ENCODE measurements around the gene GNPNAT1.

Gene GNPNAT1

GRCh38 chr14:52824462-52824861 is 33.1 kb upstream of the GNPNAT1 start:
- Histone ChIP-seq H3K79me2 (ENCODE audit: control insufficient read depth, insufficient read depth, low read length, unreplicated experiment) (no peaks in the 10 kb centered on the region), H3K27me3 (ENCODE audit: insufficient read depth, low read length) (no peaks in the 10 kb centered on the region), H3K4me3 (ENCODE audit: low read depth, low read length) (no peak overlapping the region), H2AFZ (ENCODE audit: low read length, unreplicated experiment) (peak overlapping the region; percentile 41), H3K27ac (ENCODE audit: low read depth, low read length) (0 out of 2 replicates have a peak overlapping the region, but pooled peaks have one; percentile 0), H3K4me1 (ENCODE audit: control insufficient read depth, insufficient read depth, low read length, unreplicated experiment) (peaks cover 9% of the 10 kb centered on the region), H3K36me3 (ENCODE audit: insufficient read depth, low read length) (no peaks in the 10 kb centered on the region)

- H3K36me3 ChIP-seq (ENCODE audit: insufficient read depth, low read length): no peaks in the 10 kb centered on the region
- H3K79me2 ChIP-seq (ENCODE audit: control insufficient read depth, insufficient read depth, low read length, unreplicated experiment): no peaks in the 10 kb centered on the region
- no peak overlapping the region for H3K4me3 ChIP-seq (ENCODE audit: low read depth, low read length)
- no peak overlapping the region for H2AFZ ChIP-seq (ENCODE audit: low read length, unreplicated experiment)
- H3K27me3 ChIP-seq (ENCODE audit: insufficient read depth, low read length): no peaks in the 10 kb centered on the region
- H3K4me1 ChIP-seq (ENCODE audit: control insufficient read depth, insufficient read depth, low read length, unreplicated experiment): peaks cover 9% of the 10 kb centered on the region
- no peak overlapping the region for H3K27ac ChIP-seq (ENCODE audit: low read depth, low read length)
Observed at GRCh38 chr14:52821805-52822250, 30.4 kb upstream of the GNPNAT1 start.

- Histone ChIP-seq H3K79me2 (ENCODE audit: control insufficient read depth, insufficient read depth, low read length, unreplicated experiment) (no peaks in the 10 kb centered on the region), H3K36me3 (ENCODE audit: insufficient read depth, low read length) (no peaks in the 10 kb centered on the region), H3K27me3 (ENCODE audit: insufficient read depth, low read length) (no peaks in the 10 kb centered on the region), H3K27ac (ENCODE audit: low read depth, low read length) (no peak overlapping the region), H2AFZ (ENCODE audit: low read length, unreplicated experiment) (no peak overlapping the region), H3K4me3 (ENCODE audit: low read depth, low read length) (no peak overlapping the region), H3K4me1 (ENCODE audit: control insufficient read depth, insufficient read depth, low read length, unreplicated experiment) (peaks cover 6% of the 10 kb centered on the region)
Observed at GRCh38 chr14:52808101-52808500, 16.7 kb upstream of the GNPNAT1 start.

- peaks cover 23% of the 10 kb centered on the region for H3K4me1 ChIP-seq (ENCODE audit: control insufficient read depth, insufficient read depth, low read length, unreplicated experiment)
- no peak overlapping the region for H2AFZ ChIP-seq (ENCODE audit: low read length, unreplicated experiment)
- H3K4me3 ChIP-seq (ENCODE audit: low read depth, low read length): no peak overlapping the region
- no peaks in the 10 kb centered on the region for H3K36me3 ChIP-seq (ENCODE audit: insufficient read depth, low read length)
- H3K27ac ChIP-seq (ENCODE audit: low read depth, low read length): no peak overlapping the region
- H3K27me3 ChIP-seq (ENCODE audit: insufficient read depth, low read length): no peaks in the 10 kb centered on the region
- no peaks in the 10 kb centered on the region for H3K79me2 ChIP-seq (ENCODE audit: control insufficient read depth, insufficient read depth, low read length, unreplicated experiment)
Observed at GRCh38 chr14:52806115-52806514, 14.7 kb upstream of the GNPNAT1 start.

- Histone ChIP-seq H3K4me1 (ENCODE audit: control insufficient read depth, insufficient read depth, low read length, unreplicated experiment) (peaks cover 31% of the 10 kb centered on the region), H3K27me3 (ENCODE audit: insufficient read depth, low read length) (no peaks in the 10 kb centered on the region), H3K79me2 (ENCODE audit: control insufficient read depth, insufficient read depth, low read length, unreplicated experiment) (no peaks in the 10 kb centered on the region), H3K4me3 (ENCODE audit: low read depth, low read length) (peak overlapping the region; percentile 4; the same call in 1 of the 2 replicates), H3K27ac (ENCODE audit: low read depth, low read length) (peak overlapping the region; percentile 99), H2AFZ (ENCODE audit: low read length, unreplicated experiment) (peak overlapping the region; percentile 71), H3K36me3 (ENCODE audit: insufficient read depth, low read length) (no peaks in the 10 kb centered on the region)
Observed at GRCh38 chr14:52802597-52802996, 11.2 kb upstream of the GNPNAT1 start.

GRCh38 chr14:52801014-52801712 is 9.8 kb upstream of the GNPNAT1 start:
- H3K4me3 ChIP-seq (ENCODE audit: low read depth, low read length): peak overlapping the region; percentile 50
- peak overlapping the region; percentile 68 for H2AFZ ChIP-seq (ENCODE audit: low read length, unreplicated experiment)
- H3K4me1 ChIP-seq (ENCODE audit: control insufficient read depth, insufficient read depth, low read length, unreplicated experiment): peaks cover 31% of the 10 kb centered on the region
- no peaks in the 10 kb centered on the region for H3K27me3 ChIP-seq (ENCODE audit: insufficient read depth, low read length)
- H3K79me2 ChIP-seq (ENCODE audit: control insufficient read depth, insufficient read depth, low read length, unreplicated experiment): no peaks in the 10 kb centered on the region
- H3K27ac ChIP-seq (ENCODE audit: low read depth, low read length): peak overlapping the region; percentile 99
- H3K36me3 ChIP-seq (ENCODE audit: insufficient read depth, low read length): no peaks in the 10 kb centered on the region

- Histone ChIP-seq H3K4me3 (ENCODE audit: low read depth, low read length) (no peak overlapping the region), H2AFZ (ENCODE audit: low read length, unreplicated experiment) (no peak overlapping the region)
Observed at GRCh38 chr14:52798826-52799225, 7.4 kb upstream of the GNPNAT1 start.

GRCh38 chr14:52797653-52798052 is 6.2 kb upstream of the GNPNAT1 start:
- Histone ChIP-seq H2AFZ (ENCODE audit: low read length, unreplicated experiment) (no peak overlapping the region), H3K36me3 (ENCODE audit: insufficient read depth, low read length) (no peaks in the 10 kb centered on the region), H3K27me3 (ENCODE audit: insufficient read depth, low read length) (no peaks in the 10 kb centered on the region), H3K4me1 (ENCODE audit: control insufficient read depth, insufficient read depth, low read length, unreplicated experiment) (peaks cover 22% of the 10 kb centered on the region), H3K27ac (ENCODE audit: low read depth, low read length) (no peak overlapping the region), H3K4me3 (ENCODE audit: low read depth, low read length) (no peak overlapping the region), H3K79me2 (ENCODE audit: control insufficient read depth, insufficient read depth, low read length, unreplicated experiment) (peaks cover 3% of the 10 kb centered on the region)

More at GRCh38 chr14:52798826-52799225, 7.4 kb upstream of the GNPNAT1 start:
- Histone ChIP-seq H3K27ac (ENCODE audit: low read depth, low read length) (0 out of 2 replicates have a peak overlapping the region, but pooled peaks have one; percentile 0), H3K27me3 (ENCODE audit: insufficient read depth, low read length) (no peaks in the 10 kb centered on the region), H3K79me2 (ENCODE audit: control insufficient read depth, insufficient read depth, low read length, unreplicated experiment) (no peaks in the 10 kb centered on the region), H3K4me1 (ENCODE audit: control insufficient read depth, insufficient read depth, low read length, unreplicated experiment) (peaks cover 31% of the 10 kb centered on the region), H3K36me3 (ENCODE audit: insufficient read depth, low read length) (no peaks in the 10 kb centered on the region)

- H3K4me3 ChIP-seq (ENCODE audit: low read depth, low read length): no peak overlapping the region
- peak overlapping the region; percentile 99; the same call in 1 of the 2 replicates for H3K27ac ChIP-seq (ENCODE audit: low read depth, low read length)
- no peak overlapping the region for H2AFZ ChIP-seq (ENCODE audit: low read length, unreplicated experiment)
- H3K4me1 ChIP-seq (ENCODE audit: control insufficient read depth, insufficient read depth, low read length, unreplicated experiment): peaks cover 19% of the 10 kb centered on the region
- peaks cover 4% of the 10 kb centered on the region; the same call in 1 of the 2 replicates for H3K36me3 ChIP-seq (ENCODE audit: insufficient read depth, low read length)
- H3K27me3 ChIP-seq (ENCODE audit: insufficient read depth, low read length): no peaks in the 10 kb centered on the region
- H3K79me2 ChIP-seq (ENCODE audit: control insufficient read depth, insufficient read depth, low read length, unreplicated experiment): peaks cover 36% of the 10 kb centered on the region
Observed at GRCh38 chr14:52793061-52793460, 1.7 kb upstream of the GNPNAT1 start.

- Histone ChIP-seq H3K4me3 (ENCODE audit: low read depth, low read length) (peak overlapping the region; percentile 97), H3K27ac (ENCODE audit: low read depth, low read length) (peak overlapping the region; percentile 99), H3K4me1 (ENCODE audit: control insufficient read depth, insufficient read depth, low read length, unreplicated experiment) (peaks cover 28% of the 10 kb centered on the region), H3K27me3 (ENCODE audit: insufficient read depth, low read length) (no peaks in the 10 kb centered on the region), H3K79me2 (ENCODE audit: control insufficient read depth, insufficient read depth, low read length, unreplicated experiment) (peaks cover 46% of the 10 kb centered on the region), H2AFZ (ENCODE audit: low read length, unreplicated experiment) (peak overlapping the region; percentile 66), H3K36me3 (ENCODE audit: insufficient read depth, low read length) (peaks cover 9% of the 10 kb centered on the region)
Observed at GRCh38 chr14:52792097-52792415, 649 bp upstream of the GNPNAT1 start.

GRCh38 chr14:52790756-52791222 is 618 bp downstream of the GNPNAT1 start:
- Histone ChIP-seq H3K27ac (ENCODE audit: low read depth, low read length) (peak overlapping the region; percentile 99), H2AFZ (ENCODE audit: low read length, unreplicated experiment) (peak overlapping the region; percentile 97), H3K27me3 (ENCODE audit: insufficient read depth, low read length) (no peaks in the 10 kb centered on the region), H3K79me2 (ENCODE audit: control insufficient read depth, insufficient read depth, low read length, unreplicated experiment) (peaks cover 58% of the 10 kb centered on the region), H3K36me3 (ENCODE audit: insufficient read depth, low read length) (peaks cover 11% of the 10 kb centered on the region), H3K4me1 (ENCODE audit: control insufficient read depth, insufficient read depth, low read length, unreplicated experiment) (peaks cover 31% of the 10 kb centered on the region), H3K4me3 (ENCODE audit: low read depth, low read length) (peak overlapping the region; percentile 97)
